HEK293T (cell line): ENCODE results near the gene MKLN1.

Experiments used
- ARNT ChIP-seq: fragments of 450-650 bp; IDR thresholded peaks from 2 replicates; pipeline ENCODE4 v1.6.1; 2017; ENCODE audit warnings: mild to moderate bottlenecking
- BHLHE40 ChIP-seq: fragments of 450-650 bp; IDR thresholded peaks from 2 replicates; pipeline ENCODE4 v1.6.1; 2016; ENCODE audit warnings: mild to moderate bottlenecking, moderate library complexity, borderline replicate concordance
- ELF4 ChIP-seq: fragments of 450-650 bp; IDR thresholded peaks from 2 replicates; pipeline ENCODE4 v1.6.1; 2017; ENCODE audit warnings: antibody characterized with exemption
- FOXA1 ChIP-seq: fragments of 450-650 bp; IDR thresholded peaks from 2 replicates; pipeline ENCODE4 v1.6.1; 2016; ENCODE audit warnings: mild to moderate bottlenecking
- FOXK2 ChIP-seq: fragments of 450-650 bp; IDR thresholded peaks from 2 replicates; pipeline ENCODE4 v1.6.1; 2016; ENCODE audit warnings: mild to moderate bottlenecking
- FOXM1 ChIP-seq: fragments of 450-650 bp; IDR thresholded peaks from 2 replicates; pipeline ENCODE4 v1.6.1; 2017; ENCODE audit warnings: mild to moderate bottlenecking, borderline replicate concordance
- PKNOX1 ChIP-seq: fragments of 450-650 bp; IDR thresholded peaks from 2 replicates; pipeline ENCODE4 v1.6.1; 2016
- SP1 ChIP-seq: fragments of 450-650 bp; IDR thresholded peaks from 2 replicates; pipeline ENCODE4 v1.6.1; 2017
- ZNF384 ChIP-seq: fragments of 450-650 bp; IDR thresholded peaks from 2 replicates; pipeline ENCODE4 v1.6.1; 2016

GRCh38 chr7:131413711-131414110 is 86.0 kb downstream of the MKLN1 start:
- TF ChIP-seq SP1 (no peak), FOXM1 (no peak), FOXK2 (no peak), ELF4 (no peak), ZNF384 (no peak), BHLHE40 (no peak), ARNT (no peak), PKNOX1 (no peak), FOXA1 (no peak)
